Chondrocyte (in vitro differentiated cells): ENCODE data around the gene CPVL. TPM values are rescaled to one million over a fixed set of nuclear protein-coding genes. Genes with fewer than 3 reads are reported as not detected.
A peak's percentile ranks its signal among the peaks of the same experiment; 100 is the strongest.

Source experiments
- DNase-seq: peaks from one replicate; pipeline ENCODE4 v3.0.0; 2021; ENCODE audit warnings: mixed read lengths, low spot score
- H3K27ac Mint-ChIP-seq: one replicate; pipeline ENCODE4 v1.8.0; 2021; ENCODE audit warnings: mild to moderate bottlenecking, moderate library complexity, mixed read lengths; ENCODE audit not compliant: unreplicated experiment
- H3K27me3 Mint-ChIP-seq: 2 replicates; pipeline ENCODE4 v1.8.0; 2021; ENCODE audit warnings: low read depth, mixed read lengths
- H3K36me3 Mint-ChIP-seq: 2 replicates; pipeline ENCODE4 v1.8.0; 2021; ENCODE audit warnings: low read depth, mixed read lengths
- H3K4me1 Mint-ChIP-seq: 2 replicates; pipeline ENCODE4 v1.8.0; 2021; ENCODE audit warnings: low read depth, mild to moderate bottlenecking, mixed read lengths
- H3K4me3 Mint-ChIP-seq: one replicate; pipeline ENCODE4 v1.8.0; 2021; ENCODE audit warnings: mild to moderate bottlenecking, moderate library complexity, mixed read lengths; ENCODE audit not compliant: unreplicated experiment
- H3K9me3 Mint-ChIP-seq: 2 replicates; pipeline ENCODE4 v1.8.0; 2021; ENCODE audit warnings: low read depth, mixed read lengths
- CTCF ChIP-seq: fragments of 200-600 bp; sonication (generic); IDR thresholded peaks from 2 replicates; pipeline ENCODE4 v1.5.0; 2021; ENCODE audit warnings: antibody characterized with exemption, mild to moderate bottlenecking, moderate library complexity
- total RNA-seq: library from RNA; stranded (reverse); gene quantifications from 3 replicates; pipeline ENCODE4 v1.2.1, GENCODE V29; 2021

The CPVL gene
- total RNA-seq, 1 donor from 2014 or later, result 4.9 TPM

GRCh38 chr7:28961972-28962371, 184.4 kb downstream of the CPVL start:
- H3K4me1 Mint-ChIP-seq, result peaks cover 13% of the 10 kb centered on the region
- no peak for TF ChIP-seq CTCF
- H3K36me3 Mint-ChIP-seq, result no peaks in the 10 kb centered on the region
- no peak overlapping the region for H3K4me3 Mint-ChIP-seq
- H3K9me3 Mint-ChIP-seq, result peaks cover 3% of the 10 kb centered on the region
- peaks cover 7% of the 10 kb centered on the region for H3K27me3 Mint-ChIP-seq
- no peak overlapping the region for H3K27ac Mint-ChIP-seq
- DNase-seq, result no peak

- Mint-ChIP-seq H3K9me3 (no peaks in the 10 kb centered on the region), H3K27ac (no peak overlapping the region), H3K4me3 (no peak overlapping the region), H3K4me1 (peaks cover 16% of the 10 kb centered on the region), H3K36me3 (no peaks in the 10 kb centered on the region), H3K27me3 (peaks cover 7% of the 10 kb centered on the region)
- no peak for DNase-seq
- no peak for TF ChIP-seq CTCF
Observed at GRCh38 chr7:28960071-28960840, 186.1 kb downstream of the CPVL start.

GRCh38 chr7:28958980-28959347, 187.4 kb downstream of the CPVL start:
- Mint-ChIP-seq H3K4me3 (peak overlapping the region; percentile 68), H3K36me3 (no peaks in the 10 kb centered on the region), H3K9me3 (no peaks in the 10 kb centered on the region), H3K27ac (no peak overlapping the region), H3K27me3 (peaks cover 7% of the 10 kb centered on the region), H3K4me1 (peaks cover 26% of the 10 kb centered on the region)
- no peak for DNase-seq
- TF ChIP-seq CTCF, result no peak

GRCh38 chr7:28958235-28958979, 187.9 kb downstream of the CPVL start, which contains the start of gene TRIL:
Gene TRIL (minus strand): TSS chr7:28958330. CDS start chr7:28958046, 284 bp downstream.
- H3K27ac Mint-ChIP-seq, result no peak within 1 kb of the TSS
- peaks cover 7% of the 10 kb centered on the region for H3K27me3 Mint-ChIP-seq
- peaks cover 32% of the 10 kb centered on the region for H3K4me1 Mint-ChIP-seq
- H3K4me3 Mint-ChIP-seq, result peak within 1 kb of the TSS; percentile 68
- H3K9me3 Mint-ChIP-seq, result no peaks in the 10 kb centered on the region
- no peak for DNase-seq
- H3K36me3 Mint-ChIP-seq, result no peaks in the 10 kb centered on the region
- TF ChIP-seq CTCF, result no peak

GRCh38 chr7:28957751-28958234, 188.5 kb downstream of the CPVL start:
- DNase-seq, result no peak
- Mint-ChIP-seq H3K9me3 (no peaks in the 10 kb centered on the region), H3K36me3 (no peaks in the 10 kb centered on the region), H3K27me3 (peaks cover 7% of the 10 kb centered on the region), H3K27ac (no peak overlapping the region), H3K4me3 (peak overlapping the region; percentile 68), H3K4me1 (peaks cover 38% of the 10 kb centered on the region)
- peak; percentile 40 for TF ChIP-seq CTCF
